ACC112 (cell line): ENCODE results near the gene XRRA1.

Source experiments
- H2AFZ ChIP-seq: fragments of 200-600 bp; sonication (generic); one replicate; pipeline ENCODE4 v1.6.0; 2017; ENCODE audit warnings: antibody characterized with exemption, low read length; ENCODE audit not compliant: unreplicated experiment
- H3K27ac ChIP-seq: fragments of 200-600 bp; sonication (generic); 2 replicates; pipeline ENCODE4 v1.5.1; 2014; ENCODE audit warnings: low read depth, mild to moderate bottlenecking, antibody characterized with exemption, low read length, moderate library complexity
- H3K27me3 ChIP-seq: fragments of 200-600 bp; sonication (generic); 2 replicates; pipeline ENCODE4 v1.6.1; 2014; ENCODE audit warnings: mild to moderate bottlenecking, antibody characterized with exemption, low read length, moderate library complexity, mixed read lengths; ENCODE audit not compliant: insufficient read depth
- H3K36me3 ChIP-seq: fragments of 200-600 bp; sonication (generic); 2 replicates; pipeline ENCODE4 v1.6.1; 2016; ENCODE audit warnings: mild to moderate bottlenecking, antibody characterized with exemption, low read length, moderate library complexity, mixed read lengths; ENCODE audit not compliant: insufficient read depth
- H3K4me1 ChIP-seq: fragments of 200-600 bp; sonication (generic); one replicate; pipeline ENCODE4 v1.6.1; 2016; ENCODE audit warnings: low read length, mixed read lengths; ENCODE audit not compliant: insufficient read depth, unreplicated experiment, control insufficient read depth
- H3K4me3 ChIP-seq: fragments of 200-600 bp; sonication (generic); 2 replicates; pipeline ENCODE4 v1.5.1; 2014; ENCODE audit warnings: mild to moderate bottlenecking, low read depth, low read length
- H3K79me2 ChIP-seq: fragments of 200-600 bp; sonication (generic); one replicate; pipeline ENCODE4 v1.6.0; 2016; ENCODE audit warnings: low read length; ENCODE audit not compliant: control insufficient read depth, unreplicated experiment, insufficient read depth

Gene XRRA1

DNA sequence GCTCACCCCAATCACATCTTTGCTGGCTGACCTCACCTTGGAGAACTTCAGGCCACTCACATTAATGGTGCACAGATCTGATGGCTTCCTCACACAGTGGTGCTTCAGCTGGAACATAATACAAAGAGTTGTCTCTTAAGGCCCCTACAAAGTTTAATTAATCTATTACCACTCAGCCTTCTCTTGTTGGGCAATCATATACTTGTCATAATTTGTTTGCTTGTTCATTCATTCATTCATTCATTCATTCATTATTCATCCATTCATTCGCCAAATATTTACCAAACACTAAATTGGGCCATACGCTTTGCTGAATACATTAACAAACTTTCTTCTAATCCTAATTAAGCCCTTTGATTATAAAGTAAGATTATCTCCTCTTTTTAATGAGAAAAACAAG lies 15.1 kb downstream of the XRRA1 start:
- peaks cover 34% of the 10 kb centered on the region for H3K4me1 ChIP-seq
- H3K79me2 ChIP-seq, result no peaks in the 10 kb centered on the region
- H3K27me3 ChIP-seq, result no peaks in the 10 kb centered on the region
- no peak overlapping the region for H2AFZ ChIP-seq
- H3K4me3 ChIP-seq, result no peak overlapping the region
- peaks cover 5% of the 10 kb centered on the region; the same call in 1 of the 2 replicates for H3K36me3 ChIP-seq
- no peak overlapping the region for H3K27ac ChIP-seq

DNA sequence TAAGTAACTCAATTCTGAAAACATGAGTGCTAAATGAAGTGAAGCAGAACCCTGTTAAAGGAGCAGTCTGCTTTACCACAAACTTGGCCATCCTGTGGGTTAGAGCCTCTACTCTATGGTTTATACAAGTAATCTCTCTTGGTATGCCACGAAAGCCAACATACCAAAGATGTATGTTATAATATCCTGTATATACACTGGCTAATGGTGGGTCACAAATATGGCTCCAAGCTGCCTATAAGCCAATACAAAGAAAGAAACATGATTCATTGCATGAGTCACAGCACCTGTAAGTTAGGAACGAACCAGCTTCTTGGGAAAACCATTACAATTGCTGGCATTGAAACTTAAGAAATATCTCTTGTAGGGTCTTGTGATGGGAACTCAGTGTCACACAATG lies 16.1 kb downstream of the XRRA1 start:
- H3K79me2 ChIP-seq, result no peaks in the 10 kb centered on the region
- H3K36me3 ChIP-seq, result peaks cover 5% of the 10 kb centered on the region; the same call in 1 of the 2 replicates
- peaks cover 25% of the 10 kb centered on the region for H3K4me1 ChIP-seq
- H3K27ac ChIP-seq, result peak overlapping the region; percentile 46
- H2AFZ ChIP-seq, result no peak overlapping the region
- H3K27me3 ChIP-seq, result no peaks in the 10 kb centered on the region
- no peak overlapping the region for H3K4me3 ChIP-seq

DNA sequence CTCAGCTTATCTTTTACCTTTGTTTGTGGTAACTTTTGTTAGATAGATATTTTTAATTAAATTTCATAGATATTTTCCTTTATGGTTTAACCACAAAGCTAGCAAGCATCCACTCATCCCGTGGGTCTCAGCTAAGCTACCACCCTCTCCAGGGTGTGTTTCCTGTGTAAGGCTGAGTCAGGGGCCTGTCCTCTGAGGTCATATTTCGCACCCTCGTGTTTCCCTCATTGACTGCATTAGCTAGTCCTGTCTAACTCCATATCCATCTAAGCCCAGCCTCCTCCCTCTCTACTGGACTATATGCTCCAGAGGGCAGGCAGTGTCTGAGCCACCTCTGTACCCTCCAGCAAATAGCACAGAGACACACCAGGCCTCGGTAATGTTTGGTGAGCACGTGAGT lies 16.7 kb downstream of the XRRA1 start:
- H3K27ac ChIP-seq, result peak overlapping the region; percentile 46

DNA sequence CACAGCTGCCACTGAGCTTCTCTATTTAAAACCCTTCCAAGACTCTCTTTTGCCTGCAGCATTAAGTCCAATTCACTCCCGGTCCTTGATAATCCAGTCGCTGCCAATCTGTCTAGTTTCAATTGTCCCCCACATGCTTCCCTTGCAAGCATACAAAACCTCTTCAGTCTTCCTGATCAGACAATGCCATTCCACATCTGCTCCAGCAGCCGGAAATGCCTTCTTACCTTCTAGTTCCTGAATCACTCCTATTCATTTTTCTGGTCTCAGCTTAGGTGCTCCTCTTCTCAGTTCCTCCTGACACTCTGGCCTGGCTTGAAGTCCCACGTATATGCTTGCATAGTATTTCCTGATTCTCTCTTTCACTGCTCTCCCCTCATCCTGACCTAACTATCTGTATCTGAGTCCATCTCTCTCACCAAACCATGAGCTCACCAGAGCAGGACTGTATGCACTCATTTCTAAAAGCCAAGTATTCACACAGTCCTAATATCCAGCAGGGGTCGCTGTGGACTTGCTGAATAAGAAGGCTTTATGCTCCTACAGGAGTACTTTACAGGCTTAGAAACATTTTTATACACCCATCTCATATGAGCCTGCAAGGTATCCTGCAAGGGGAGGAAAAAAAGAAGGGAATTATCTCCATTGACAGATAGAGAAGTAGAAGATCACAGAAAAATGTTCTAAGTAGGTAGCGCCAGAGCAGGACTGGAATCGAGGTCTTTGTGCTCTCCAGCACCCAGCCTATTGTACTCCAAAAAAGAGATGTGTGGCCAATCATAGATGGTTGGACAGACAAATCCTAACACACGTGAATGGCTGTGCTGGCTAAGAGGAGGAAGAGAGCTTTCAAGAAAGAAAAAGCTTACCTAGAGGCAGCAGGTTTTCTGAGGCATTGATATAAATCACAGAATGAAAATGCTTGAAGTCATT lies 19.2 kb downstream of the XRRA1 start:
- Histone ChIP-seq H2AFZ (no peak overlapping the region), H3K79me2 (no peaks in the 10 kb centered on the region), H3K4me1 (peaks cover 32% of the 10 kb centered on the region), H3K27ac (no peak overlapping the region), H3K36me3 (no peaks in the 10 kb centered on the region), H3K4me3 (no peak overlapping the region), H3K27me3 (no peaks in the 10 kb centered on the region)

More for the DNA sequence above, 16.7 kb downstream of the XRRA1 start:
- Histone ChIP-seq H3K36me3 (peaks cover 5% of the 10 kb centered on the region; the same call in 1 of the 2 replicates), H2AFZ (peak overlapping the region; percentile 15), H3K4me3 (no peak overlapping the region), H3K4me1 (peaks cover 18% of the 10 kb centered on the region), H3K79me2 (no peaks in the 10 kb centered on the region), H3K27me3 (no peaks in the 10 kb centered on the region)

DNA sequence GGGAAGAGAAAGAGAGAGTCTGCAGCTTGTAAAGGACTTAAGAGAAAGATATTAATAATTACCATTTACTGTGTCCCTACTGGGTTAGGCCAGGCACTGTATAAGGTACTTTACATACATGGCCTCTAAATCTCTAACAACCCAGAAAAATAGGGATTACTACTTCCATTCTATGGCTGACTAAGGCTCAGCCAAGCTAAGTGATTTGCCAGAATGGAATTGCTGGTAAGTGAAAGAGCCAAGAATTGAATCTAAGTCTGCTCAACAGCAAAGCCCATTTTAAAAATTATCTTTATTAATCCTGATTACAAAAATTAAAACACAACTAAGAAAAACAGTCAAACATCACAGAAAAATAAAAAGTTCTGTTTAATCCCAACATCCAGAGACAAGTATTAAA lies 21.4 kb downstream of the XRRA1 start:
- H2AFZ ChIP-seq, result no peak overlapping the region
- no peaks in the 10 kb centered on the region for H3K36me3 ChIP-seq
- no peak overlapping the region for H3K4me3 ChIP-seq
- peaks cover 25% of the 10 kb centered on the region for H3K4me1 ChIP-seq
- no peaks in the 10 kb centered on the region for H3K79me2 ChIP-seq
- H3K27ac ChIP-seq, result no peak overlapping the region
- H3K27me3 ChIP-seq, result no peaks in the 10 kb centered on the region

DNA sequence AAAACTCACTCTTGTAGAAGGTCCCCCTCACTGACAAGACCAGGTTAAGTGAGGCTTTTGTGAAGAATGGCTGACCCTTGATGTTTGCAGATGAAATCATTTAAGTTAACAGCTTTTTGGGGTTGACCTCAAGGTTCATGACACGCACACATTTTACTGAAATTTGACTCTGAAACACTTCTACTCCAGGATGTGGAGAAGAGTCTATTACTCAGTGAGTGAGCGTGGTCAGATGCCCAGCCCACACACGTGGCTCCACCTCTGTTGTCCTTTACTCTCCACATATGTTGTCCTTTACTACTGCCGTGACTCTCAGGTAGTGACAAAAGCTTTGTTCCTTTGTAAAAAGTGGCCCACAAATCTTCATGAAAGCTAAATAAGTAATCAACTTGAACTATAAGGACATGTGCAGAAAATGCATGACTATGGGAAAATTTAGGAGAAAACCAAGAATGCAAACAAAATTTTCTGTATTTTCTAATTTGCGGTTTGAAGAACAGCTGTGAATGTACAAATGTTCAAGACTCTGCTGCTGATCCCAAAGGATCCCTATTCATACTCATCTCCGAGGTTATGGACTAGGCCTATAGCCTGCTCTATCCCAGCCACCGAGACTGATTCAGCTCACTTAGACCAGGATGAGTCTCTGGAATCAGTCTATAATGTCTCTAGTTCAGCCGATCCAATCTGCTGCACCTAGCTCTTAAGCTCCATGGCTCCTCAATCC lies 22.4 kb downstream of the XRRA1 start:
- Histone ChIP-seq H3K27ac (no peak overlapping the region), H3K4me3 (no peak overlapping the region), H3K79me2 (no peaks in the 10 kb centered on the region), H3K4me1 (peaks cover 17% of the 10 kb centered on the region), H3K36me3 (no peaks in the 10 kb centered on the region), H3K27me3 (no peaks in the 10 kb centered on the region), H2AFZ (no peak overlapping the region)

DNA sequence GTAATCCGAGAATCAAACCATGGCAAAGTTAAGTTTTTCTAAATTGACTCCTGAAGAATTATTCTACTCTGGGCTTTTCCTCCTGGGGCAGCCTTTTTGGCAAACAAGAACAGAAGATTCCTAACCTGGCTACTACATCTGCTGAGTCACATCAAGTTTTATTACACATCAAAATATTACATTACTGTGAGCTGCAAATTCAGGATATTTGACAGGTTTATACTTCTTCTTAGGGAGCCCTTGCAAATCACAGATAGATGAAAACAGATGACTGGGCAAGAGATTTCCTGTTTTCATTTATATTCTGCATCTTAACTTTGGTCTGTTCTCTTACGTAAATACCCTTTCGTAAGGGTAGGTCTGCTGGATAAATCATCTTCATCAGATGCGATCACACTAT lies 23.6 kb downstream of the XRRA1 start:
- Histone ChIP-seq H2AFZ (no peak overlapping the region), H3K27ac (peak overlapping the region; percentile 44; the same call in 1 of the 2 replicates), H3K4me1 (peaks cover 17% of the 10 kb centered on the region), H3K27me3 (no peaks in the 10 kb centered on the region), H3K36me3 (no peaks in the 10 kb centered on the region), H3K4me3 (no peak overlapping the region), H3K79me2 (no peaks in the 10 kb centered on the region)

DNA sequence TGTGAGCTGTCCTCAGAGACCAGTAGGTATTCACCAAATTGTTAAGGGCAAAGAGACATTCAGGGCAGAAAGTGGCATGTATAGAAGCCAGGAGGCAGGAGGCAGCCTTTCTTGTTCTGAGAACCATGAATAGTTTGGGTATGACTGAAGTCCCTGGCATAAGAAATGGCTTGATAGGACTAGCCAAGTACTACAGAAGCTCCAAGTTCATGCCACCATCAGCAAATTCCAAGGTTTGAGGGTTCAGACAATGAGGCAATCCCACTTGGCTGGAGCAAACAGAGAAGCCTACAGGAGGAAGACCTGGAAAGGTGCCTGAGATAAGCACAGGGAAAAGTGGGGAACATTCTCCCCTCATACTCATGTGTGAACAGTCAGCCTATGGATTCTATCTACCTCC lies 25.8 kb downstream of the XRRA1 start:
- Histone ChIP-seq H3K27me3 (no peaks in the 10 kb centered on the region), H2AFZ (no peak overlapping the region), H3K79me2 (no peaks in the 10 kb centered on the region), H3K36me3 (0 out of 2 replicates have a peak, but pooled peaks cover 7% of the 10 kb centered on the region), H3K27ac (no peak overlapping the region), H3K4me3 (no peak overlapping the region), H3K4me1 (peaks cover 17% of the 10 kb centered on the region)

DNA sequence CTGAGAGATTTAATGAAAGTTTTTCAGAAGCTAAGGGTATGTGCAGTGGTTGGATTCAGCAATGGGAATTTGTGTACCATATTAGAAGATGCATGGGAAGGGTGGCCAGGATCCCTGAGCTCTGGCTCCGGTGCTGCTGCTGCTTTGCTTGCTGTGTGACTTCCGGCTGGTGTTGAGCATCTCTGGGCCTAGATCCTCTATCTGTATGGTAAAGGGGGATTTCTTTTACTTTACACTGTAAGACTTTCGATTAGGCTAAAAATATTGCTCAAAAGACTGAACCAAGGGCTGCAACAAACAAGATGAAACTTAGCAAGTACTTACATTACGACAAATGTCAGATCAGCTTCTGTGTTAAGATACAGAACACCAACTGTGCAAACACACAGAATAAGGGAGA lies 39.1 kb downstream of the XRRA1 start:
- H3K27ac ChIP-seq, result no peak overlapping the region
- no peak overlapping the region for H3K4me3 ChIP-seq
- H3K27me3 ChIP-seq, result no peaks in the 10 kb centered on the region
- 0 out of 2 replicates have a peak, but pooled peaks cover 6% of the 10 kb centered on the region for H3K36me3 ChIP-seq
- H2AFZ ChIP-seq, result no peak overlapping the region
- H3K79me2 ChIP-seq, result no peaks in the 10 kb centered on the region
- H3K4me1 ChIP-seq, result no peaks in the 10 kb centered on the region

DNA sequence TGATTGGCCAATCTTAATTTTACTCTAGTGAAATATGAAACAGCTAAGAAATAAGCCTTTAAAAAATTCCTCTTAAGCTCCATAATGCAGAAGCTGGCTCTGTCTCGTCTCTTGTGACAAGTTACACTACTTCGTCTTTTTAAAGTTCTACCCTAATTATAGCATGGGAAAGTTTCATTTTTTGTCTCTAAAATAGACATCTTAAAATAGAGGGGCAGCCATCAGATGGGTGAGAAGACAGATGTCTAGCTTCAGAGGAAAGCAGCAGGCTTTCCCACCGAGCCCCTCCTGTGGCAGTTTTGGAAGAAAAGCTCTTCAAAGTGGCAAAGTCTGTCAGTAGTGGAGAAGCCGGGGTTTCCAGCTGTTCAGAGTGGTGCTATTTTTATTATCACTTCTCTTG lies 39.5 kb downstream of the XRRA1 start:
- Histone ChIP-seq H3K79me2 (no peaks in the 10 kb centered on the region), H2AFZ (no peak overlapping the region), H3K36me3 (0 out of 2 replicates have a peak, but pooled peaks cover 6% of the 10 kb centered on the region), H3K27me3 (no peaks in the 10 kb centered on the region), H3K4me3 (no peak overlapping the region), H3K27ac (no peak overlapping the region), H3K4me1 (no peaks in the 10 kb centered on the region)
